Kidney tubule cell (primary cell): ENCODE measurements around the gene ZYX.
A peak's percentile ranks its signal among the peaks of the same experiment; 100 is the strongest.
"Not testable (repeated sequence)": the region's sequence is repeated elsewhere in the genome, so short reads cannot be mapped to it uniquely, and the experiment has no call there.

Experiments used
- DNase-seq: peaks from one replicate; pipeline ENCODE4 v3.0.0-alpha.2; 2018; ENCODE audit warnings: low spot score

The ZYX gene

DNA sequence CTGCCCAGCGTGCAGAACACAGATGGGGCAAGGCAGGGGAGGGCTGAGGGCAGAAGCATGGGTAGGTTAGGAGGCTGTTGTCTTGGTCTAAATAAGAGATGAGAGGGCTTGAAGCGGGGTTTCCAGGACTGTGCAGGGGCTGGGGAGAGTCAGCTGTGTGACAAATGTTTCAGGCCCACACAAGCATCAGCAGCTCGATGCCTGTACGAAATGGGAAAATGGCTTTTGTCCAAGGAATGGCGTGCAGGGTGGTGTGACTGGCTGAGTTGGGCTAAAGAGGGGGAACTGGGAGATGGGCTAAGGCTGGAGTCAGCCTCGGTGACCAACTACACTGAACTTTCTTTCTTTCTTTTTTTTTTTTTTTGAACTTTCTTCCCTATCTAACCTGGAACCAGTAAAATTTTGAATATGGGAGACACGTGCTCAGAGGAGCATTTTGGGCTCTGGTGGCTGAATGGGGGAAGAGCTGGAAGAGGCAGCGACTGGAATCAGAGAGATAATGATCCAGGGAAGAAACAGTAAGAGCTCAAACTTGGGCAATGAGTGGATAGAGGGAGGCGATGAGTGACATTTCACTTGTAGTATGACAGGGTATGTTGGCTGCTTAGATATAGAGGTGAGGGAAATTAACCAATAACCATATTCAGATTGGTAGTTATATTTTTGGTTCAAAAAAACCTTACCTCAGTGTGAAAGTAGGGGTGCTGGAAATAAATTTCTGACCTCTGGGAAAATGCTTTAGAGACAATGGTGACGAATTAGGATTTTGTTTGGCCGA is 37.7 kb downstream of the ZYX start:
- no peak for DNase-seq

DNA sequence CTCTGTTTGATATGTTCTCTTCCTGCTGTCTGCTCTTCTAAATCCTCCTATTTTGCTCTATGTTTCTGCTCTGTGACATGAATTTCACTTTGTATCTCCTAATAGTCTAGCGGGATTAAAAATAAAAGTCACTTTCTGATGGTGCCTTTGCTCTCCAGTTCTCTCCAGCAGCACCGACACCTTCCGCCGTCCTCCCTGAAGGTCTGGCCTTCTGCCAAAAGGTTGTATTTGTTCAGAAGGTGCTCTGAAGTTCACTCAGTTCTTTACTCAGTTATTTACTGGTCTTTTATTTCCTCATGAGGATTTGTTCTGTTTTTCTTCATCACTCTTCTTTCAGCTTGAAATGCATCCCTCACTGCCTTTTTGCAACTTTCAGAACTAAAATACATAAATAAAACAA is 38.7 kb downstream of the ZYX start:
- DNase-seq = peak; percentile 26

DNA sequence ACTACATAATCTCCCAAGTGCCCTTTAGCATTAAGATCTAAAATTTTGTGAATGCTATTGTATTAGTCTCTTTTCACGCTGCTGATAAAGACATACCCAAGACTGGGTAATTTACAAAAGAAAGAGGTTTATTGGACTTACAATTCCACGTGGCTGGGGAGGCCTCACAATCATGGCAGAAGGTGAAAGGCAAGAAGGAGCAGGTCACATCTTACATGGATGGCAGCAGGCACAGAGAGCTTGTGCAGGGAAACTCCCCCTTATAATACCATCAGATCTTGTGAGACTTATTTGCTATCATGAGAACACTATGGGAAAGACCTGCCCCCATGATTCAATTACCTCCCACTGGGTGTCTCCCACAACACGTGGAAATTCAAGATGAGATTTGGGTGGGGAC is 39.5 kb downstream of the ZYX start:
- DNase-seq = not testable (repeated sequence)

DNA sequence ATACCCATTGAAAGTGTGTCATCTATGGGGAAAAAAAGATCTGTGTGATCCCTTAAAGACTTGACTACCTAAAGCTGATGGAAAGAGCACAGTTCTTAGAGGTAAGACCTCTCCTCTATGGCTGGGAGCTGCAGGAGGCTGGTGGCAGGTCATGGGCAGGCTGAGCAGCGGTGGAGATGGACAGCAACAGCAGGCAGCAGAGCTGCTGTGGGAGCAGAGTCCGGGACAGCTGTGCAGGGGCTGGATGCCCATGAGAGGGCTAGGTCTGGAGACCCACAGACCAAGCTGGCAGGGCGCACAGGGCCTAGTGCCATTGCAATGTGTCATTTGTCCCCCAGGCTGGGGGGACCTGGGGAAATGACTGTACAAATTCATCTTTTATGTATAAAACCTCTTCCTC is 40.9 kb downstream of the ZYX start:
- DNase-seq = no peak

DNA sequence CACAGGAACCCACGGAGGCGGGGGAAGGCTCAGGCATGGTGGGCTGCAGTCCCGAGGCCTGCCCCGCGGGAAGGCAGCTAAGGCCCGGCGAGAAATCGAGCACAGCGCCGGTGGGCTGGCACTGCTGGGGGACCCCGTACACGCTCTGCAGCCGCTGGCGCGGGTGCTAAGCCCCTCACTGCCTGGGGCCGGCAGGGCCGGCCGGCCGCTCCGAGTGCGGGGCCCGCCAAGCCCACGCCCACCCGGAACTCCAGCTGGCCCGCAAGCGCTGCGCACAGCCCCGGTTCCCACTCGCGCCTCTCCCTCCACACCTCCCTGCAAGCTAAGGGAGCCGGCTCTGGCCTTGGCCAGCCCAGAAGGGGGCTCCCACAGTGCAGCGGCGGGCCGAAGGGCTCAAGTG is 43.3 kb downstream of the ZYX start:
- not testable (repeated sequence) for DNase-seq

DNA sequence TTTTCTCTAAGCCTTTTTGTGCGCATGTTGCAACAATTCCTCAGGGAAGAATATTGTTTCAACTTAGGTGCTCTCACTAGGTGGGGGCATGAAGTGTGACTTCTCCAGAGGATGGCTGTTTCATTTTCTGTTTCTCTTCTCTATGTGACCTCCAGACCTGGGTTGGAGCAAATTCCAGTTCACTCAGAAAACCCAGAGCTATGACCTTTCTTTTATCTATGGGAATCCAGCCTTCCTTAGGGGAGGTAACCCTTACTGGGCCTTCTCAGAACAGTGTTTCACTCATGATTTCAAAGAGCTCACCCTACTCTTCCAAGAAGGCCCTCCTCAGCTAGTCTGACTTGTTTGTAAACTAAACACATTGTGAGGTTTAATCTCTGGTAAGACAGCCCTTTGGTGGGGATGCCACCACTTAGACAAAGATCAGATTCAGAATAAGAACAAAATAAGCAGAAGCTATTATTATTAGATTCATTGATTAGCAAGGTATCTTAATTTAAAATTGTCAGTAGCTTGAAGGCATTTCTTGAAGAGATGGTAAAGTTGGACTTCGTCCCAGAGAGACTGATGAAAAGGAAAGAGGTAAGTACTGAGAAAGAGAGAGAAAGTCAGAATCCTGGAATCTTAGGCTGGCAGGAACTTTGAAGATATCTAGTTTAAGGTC is 45.5 kb downstream of the ZYX start:
- no peak for DNase-seq

DNA sequence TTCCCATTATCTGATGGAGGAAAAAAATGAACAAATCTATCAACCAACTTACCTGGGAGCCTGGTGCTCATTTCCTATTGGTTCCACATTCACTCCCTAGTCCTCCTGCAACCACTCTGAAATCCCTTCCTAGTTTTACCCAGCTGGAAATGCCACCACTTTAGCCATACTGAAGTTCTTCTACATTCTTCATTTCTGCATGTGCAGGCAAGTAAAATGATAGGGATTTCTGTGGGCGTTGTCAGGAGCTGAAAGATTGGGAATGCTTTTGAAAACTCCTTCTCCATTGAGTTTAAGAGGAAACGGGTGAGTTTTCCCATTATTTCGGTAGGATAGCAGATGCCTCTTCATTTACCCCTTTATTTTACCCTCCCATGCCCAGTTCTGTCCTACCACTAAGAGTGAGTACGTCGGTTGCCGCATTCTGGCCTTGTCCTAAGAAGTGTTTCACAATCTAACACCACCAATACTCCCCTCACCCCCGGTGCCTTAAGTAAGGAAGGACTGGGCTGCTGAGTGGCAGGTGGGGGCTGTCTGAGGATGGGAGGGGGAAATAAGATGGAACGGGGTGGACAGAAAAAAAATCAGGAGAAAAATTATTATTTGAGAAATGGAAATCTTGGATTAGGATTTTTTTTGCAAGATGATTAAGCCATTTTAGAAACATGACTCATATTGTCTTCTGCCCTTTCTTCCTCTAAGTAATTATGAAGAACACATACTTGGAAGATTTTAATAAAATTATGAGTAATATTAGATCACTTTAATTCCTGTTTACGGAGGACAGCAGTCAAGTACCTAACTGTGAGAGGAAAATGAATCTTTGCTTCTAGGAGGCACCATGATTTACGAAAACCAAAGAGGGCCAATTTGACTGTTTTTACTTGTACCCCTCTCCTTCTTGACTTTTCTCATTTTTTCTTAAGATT is 48.9 kb downstream of the ZYX start:
- no peak for DNase-seq

DNA sequence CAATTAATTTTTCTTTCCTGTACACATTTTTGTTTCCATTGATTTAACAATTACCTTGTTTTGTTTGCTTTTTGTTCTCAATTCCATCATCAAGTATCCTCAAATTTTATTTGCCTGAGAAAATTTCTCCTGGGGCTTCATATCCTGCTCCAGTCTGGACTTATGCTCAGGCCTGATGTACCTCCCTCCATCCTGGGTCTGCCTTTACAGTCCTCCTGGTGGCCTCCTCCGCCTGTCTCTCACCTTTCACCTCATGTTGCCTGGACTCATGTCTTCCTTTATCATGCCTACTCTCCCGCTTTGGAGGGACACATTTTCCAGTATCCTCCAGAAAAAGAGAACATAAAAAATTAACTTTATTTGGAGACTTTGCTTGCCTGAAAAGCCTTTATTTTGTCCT is 50.0 kb downstream of the ZYX start:
- DNase-seq = no peak

DNA sequence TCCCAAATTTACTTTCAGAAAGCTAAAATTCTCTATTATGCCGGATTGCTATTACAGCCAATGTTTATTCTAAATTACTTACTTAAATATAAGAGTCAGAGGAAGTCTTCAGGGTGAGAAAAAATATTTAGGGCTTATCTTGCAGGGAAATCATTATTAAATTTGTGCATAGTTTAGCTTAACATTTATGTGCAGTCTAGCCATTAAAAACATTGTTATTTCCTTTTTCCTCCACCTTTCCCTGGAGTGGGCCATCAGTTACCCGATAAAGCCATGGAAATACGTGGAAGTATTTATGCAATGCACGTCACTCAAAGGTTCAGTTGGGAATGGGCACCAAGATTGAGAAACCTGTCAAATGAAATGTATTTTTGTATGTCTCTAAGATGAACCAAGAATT is 52.6 kb downstream of the ZYX start:
- no peak for DNase-seq

DNA sequence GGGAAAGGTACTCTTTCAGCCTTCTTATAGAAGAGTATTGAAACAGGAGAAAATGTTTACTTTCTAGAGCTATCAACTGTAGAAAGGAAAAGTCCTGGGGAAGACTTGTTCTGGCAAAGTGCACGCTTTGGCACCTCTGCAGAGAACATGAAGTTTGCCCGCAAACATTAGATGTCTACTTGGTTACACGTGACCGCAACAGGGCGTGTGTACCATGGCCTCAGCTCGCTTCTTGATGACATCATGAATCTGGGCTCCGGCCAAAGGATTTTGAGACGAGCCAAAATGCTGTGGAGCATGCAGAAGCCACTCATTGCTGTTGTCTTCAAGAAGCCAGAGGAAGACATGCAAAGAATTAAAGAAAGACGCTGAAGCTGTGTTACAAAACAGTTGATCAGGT is 53.5 kb downstream of the ZYX start:
- peak; percentile 82 for DNase-seq

DNA sequence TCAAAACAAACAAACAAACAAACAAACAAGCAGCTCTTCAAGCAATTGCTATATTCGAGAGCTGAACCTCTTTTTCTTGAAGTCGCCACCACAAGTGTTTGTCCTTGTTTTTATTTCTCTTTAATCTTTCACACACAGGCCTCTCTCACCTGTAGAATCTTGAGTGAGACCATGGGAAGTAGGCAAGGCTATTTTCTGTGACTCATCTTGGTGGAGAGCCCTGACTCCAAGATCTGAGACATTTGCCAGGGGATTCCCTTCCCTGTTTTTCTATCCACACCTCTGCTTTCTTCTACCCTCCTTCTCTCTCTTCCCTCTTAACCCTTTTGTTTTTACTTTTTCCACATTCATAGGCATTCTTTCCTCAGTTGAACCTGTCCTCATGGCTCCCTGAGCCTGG is 54.1 kb downstream of the ZYX start:
- peak; percentile 51 for DNase-seq

DNA sequence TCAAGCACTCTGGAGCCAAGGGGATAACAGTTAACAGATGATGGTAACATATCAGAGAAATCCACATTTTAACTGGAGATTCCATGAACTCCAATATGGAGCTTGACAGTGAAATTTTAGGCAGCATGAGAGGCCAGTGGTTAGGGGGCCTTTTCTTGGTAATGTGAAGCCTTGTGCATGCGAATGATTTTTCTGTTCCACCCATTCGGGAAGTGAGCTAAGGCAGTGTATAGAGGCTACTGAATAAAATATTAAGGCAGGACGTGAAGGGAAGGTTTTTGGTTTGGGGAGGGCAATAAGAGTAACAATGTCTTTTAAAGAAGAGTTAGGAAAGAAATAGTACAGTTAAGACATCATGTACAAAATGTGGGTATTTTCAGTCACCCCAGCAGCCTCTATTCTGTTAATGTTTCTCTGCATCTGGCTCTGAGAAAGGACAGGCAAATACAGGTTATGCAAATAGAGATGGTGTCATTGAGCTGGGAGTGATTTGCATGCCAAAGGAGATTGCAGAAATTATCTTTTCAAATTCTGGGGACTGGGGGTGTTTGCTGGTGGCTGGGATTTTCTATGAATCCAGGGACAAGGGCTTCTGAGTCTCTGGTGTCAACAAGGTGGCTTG is 55.3 kb downstream of the ZYX start:
- DNase-seq = no peak

DNA sequence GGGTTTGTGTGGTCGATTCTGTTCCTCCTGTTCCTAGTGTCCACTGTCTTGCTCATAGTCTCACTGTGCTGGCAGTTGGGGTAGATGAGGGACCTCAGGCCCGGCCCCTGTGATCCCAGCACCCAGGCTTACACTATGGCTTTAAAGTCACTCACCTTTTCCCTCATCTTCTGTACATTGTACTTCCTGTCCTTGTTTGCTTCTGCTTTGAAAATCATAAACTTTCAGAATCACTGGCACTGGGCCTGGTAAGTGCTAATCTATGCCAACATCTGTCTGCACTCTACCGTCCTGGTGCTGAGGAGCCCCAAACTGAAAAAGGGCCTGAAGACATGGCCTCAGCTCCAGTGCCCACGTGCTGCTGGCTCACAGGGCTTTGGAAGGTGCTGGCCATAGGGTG is 56.4 kb downstream of the ZYX start:
- no peak for DNase-seq

DNA sequence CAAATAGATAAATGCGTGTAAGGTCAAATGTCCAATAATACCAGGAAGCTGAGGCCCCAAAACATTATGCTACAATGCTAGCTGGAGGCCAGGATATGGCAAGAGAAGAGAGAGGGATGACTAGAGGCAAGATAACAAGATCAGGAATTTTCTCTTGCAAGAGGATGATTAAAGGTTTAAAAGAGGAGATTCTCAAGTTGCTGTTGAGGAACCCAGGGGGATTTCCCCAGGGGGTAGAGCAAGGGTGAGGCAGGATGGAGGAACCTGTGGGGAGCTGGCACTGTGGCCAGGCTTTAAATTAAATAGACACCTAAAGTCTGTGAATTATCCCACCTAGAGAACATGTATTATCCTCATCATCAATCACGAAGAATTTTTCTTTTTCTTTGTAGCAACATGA is 58.7 kb downstream of the ZYX start:
- no peak for DNase-seq
